HCT116 (cell line): Measurements from ENCODE around the gene ACER2. TPM values are rescaled to one million over a fixed set of nuclear protein-coding genes. Genes with fewer than 3 reads are reported as not detected.

ENCODE experiments used
- ATAC-seq: fragments of 200-7000 bp; cut with Tn5 transposase; 2 replicates; pipeline ENCODE4 v1.9.1; 2020; ENCODE audit warnings: mild to moderate bottlenecking, moderate library complexity
- BruUV-seq: library from RNA; stranded (reverse); fragments of 400-500 nt; replicated peaks from 2 replicates; lab custom pipeline; 2021; lab: Mats Ljungman, UMichigan
- CTCF ChIA-PET: fragments of 300-600 bp; sonication (Branson Sonifier 250); formaldehyde crosslinking; loops from one replicate; lab custom pipeline; 2021; ENCODE audit warnings: antibody characterized with exemption; lab: Charles Lee
- POLR2A ChIA-PET: fragments of 300-600, 350-600 bp; sonication (Branson Sonifier 250); formaldehyde crosslinking; loops from one replicate; lab custom pipeline; 2021; ENCODE audit warnings: antibody characterized with exemption; lab: Charles Lee
- RAD21 ChIA-PET, 2 experiments: fragments of 300-600 bp; sonication (Branson Sonifier 250); formaldehyde crosslinking; loops; one replicate each; lab custom pipeline; 2023; ENCODE audit warnings: low total read pairs in 2 of 2; ENCODE audit not compliant: uncharacterized antibody in 2 of 2, unreplicated experiment in 2 of 2, low non-redundant PET in 1 of 2; lab: Charles Lee
- DNase-seq: peaks from one replicate; pipeline ENCODE4 v3.0.0-alpha.2; 2010; ENCODE audit warnings: low read depth, low spot score
- H2AFZ ChIP-seq: fragments of 200-600 bp; shearing (Covaris generic), sonication (generic); 2 replicates; pipeline ENCODE4 v1.6.1; 2017; ENCODE audit warnings: low read depth, mixed run types, mixed read lengths, antibody characterized with exemption, low read length; ENCODE audit not compliant: poor library complexity, severe bottlenecking
- H3K27ac ChIP-seq: 2 replicates; pipeline ENCODE4 v1.5.1; 2012; ENCODE audit warnings: low read depth, low read length
- H3K27me3 ChIP-seq: fragments of 200-600 bp; sonication (generic); 2 replicates; pipeline ENCODE4 v1.6.1; 2016; ENCODE audit warnings: mixed run types, low read length, mixed read lengths; ENCODE audit not compliant: insufficient read depth
- H3K36me3 ChIP-seq, 2 experiments: fragments of 200-500 bp in 1 of 2; fragments of 200-600 bp in 1 of 2; sonication (Bioruptor generic) in 1 of 2; sonication (generic) in 1 of 2; 2 replicates each; pipeline versions ENCODE4 v1.5.1 to v1.6.1; 2014 to 2016; ENCODE audit warnings: low read length in 2 of 2, inconsistent platforms in 1 of 2, mixed read lengths in 1 of 2, mixed run types in 1 of 2; ENCODE audit not compliant: insufficient read depth in 2 of 2, control insufficient read depth in 1 of 2
- H3K4me1 ChIP-seq, 2 experiments: fragments of 200-600 bp in 1 of 2; sonication (generic) in 1 of 2; 2 replicates each; pipeline versions ENCODE4 v1.5.1 to v1.6.1; 2012 to 2017; ENCODE audit warnings: low read length in 2 of 2, inconsistent platforms in 1 of 2, mild to moderate bottlenecking in 1 of 2, mixed read lengths in 1 of 2, mixed run types in 1 of 2, moderate library complexity in 1 of 2; ENCODE audit not compliant: insufficient read depth in 2 of 2, control insufficient read depth in 1 of 2
- H3K4me2 ChIP-seq: fragments of 200-600 bp; sonication (generic); 2 replicates; pipeline ENCODE4 v1.6.1; 2017; ENCODE audit warnings: mixed run types, low read length, mixed read lengths
- H3K4me3 ChIP-seq, 2 experiments: fragments of 200-600 bp in 1 of 2; sonication (generic) in 1 of 2; replicated peaks in 1 of 2; 2 replicates each; pipeline ENCODE4 v1.5.1; 2011 to 2016; ENCODE audit warnings: low read length in 2 of 2, control low read depth in 1 of 2, low read depth in 1 of 2, mild to moderate bottlenecking in 1 of 2, mixed read lengths in 1 of 2, mixed run types in 1 of 2
- H3K79me2 ChIP-seq: fragments of 200-600 bp; sonication (generic); 2 replicates; pipeline ENCODE4 v1.6.1; 2017; ENCODE audit warnings: mild to moderate bottlenecking, mixed run types, low read length, moderate library complexity, mixed read lengths; ENCODE audit not compliant: insufficient read depth
- H3K9ac ChIP-seq: fragments of 200-600 bp; sonication (generic); 2 replicates; pipeline ENCODE4 v1.6.1; 2016; ENCODE audit warnings: low read length, mixed read lengths
- H3K9me2 ChIP-seq: fragments of 200-600 bp; sonication (generic), shearing (Covaris generic); 2 replicates; pipeline ENCODE4 v1.6.1; 2017; ENCODE audit warnings: mixed run types, mild to moderate bottlenecking, moderate library complexity; ENCODE audit not compliant: insufficient read depth
- H3K9me3 ChIP-seq, 2 experiments: fragments of 200-500 bp in 1 of 2; fragments of 200-600 bp in 1 of 2; sonication (Bioruptor generic) in 1 of 2; sonication (generic) in 1 of 2; 2 replicates each; pipeline ENCODE4 v1.6.1; 2014 to 2017; ENCODE audit warnings: low read length in 2 of 2, mixed read lengths in 2 of 2, inconsistent platforms in 1 of 2, low read depth in 1 of 2, mild to moderate bottlenecking in 1 of 2, mixed run types in 1 of 2, moderate library complexity in 1 of 2; ENCODE audit not compliant: control insufficient read depth in 1 of 2, insufficient read depth in 1 of 2
- H4K20me1 ChIP-seq: fragments of 200-600 bp; sonication (generic), shearing (Covaris generic); 2 replicates; pipeline ENCODE4 v1.6.1; 2017; ENCODE audit warnings: mixed run types, mild to moderate bottlenecking, moderate library complexity; ENCODE audit not compliant: insufficient read depth
- CBX3 ChIP-seq: IDR thresholded peaks from 2 replicates; pipeline ENCODE4 v1.6.1; 2012; ENCODE audit warnings: low read depth
- CEBPB ChIP-seq: IDR thresholded peaks from 2 replicates; pipeline ENCODE4 v1.6.1; 2012; ENCODE audit warnings: low read depth
- EZH2phosphoT487 ChIP-seq: fragments of 200-600 bp; IDR thresholded peaks from 2 replicates; pipeline ENCODE4 v1.6.1; 2018; ENCODE audit warnings: antibody characterized with exemption, borderline replicate concordance
- FOSL1 ChIP-seq: IDR thresholded peaks from 2 replicates; pipeline ENCODE4 v1.6.1; 2012; ENCODE audit warnings: low read depth
- JUND ChIP-seq: IDR thresholded peaks from 2 replicates; pipeline ENCODE4 v1.6.1; 2012
- MAX ChIP-seq: IDR thresholded peaks from 2 replicates; pipeline ENCODE4 v1.6.1; 2012
- POLR2AphosphoS5 ChIP-seq: IDR thresholded peaks from 2 replicates; pipeline ENCODE4 v1.6.1; 2011; ENCODE audit warnings: mild to moderate bottlenecking, low read depth, low read length, moderate library complexity
- RAD21 ChIP-seq: IDR thresholded peaks from 2 replicates; pipeline ENCODE4 v1.6.1; 2012; ENCODE audit warnings: low read depth, mild to moderate bottlenecking
- REST ChIP-seq: IDR thresholded peaks from 2 replicates; pipeline ENCODE4 v1.6.1; 2012; ENCODE audit warnings: low read depth
- SIN3A ChIP-seq: IDR thresholded peaks from 2 replicates; pipeline ENCODE4 v1.6.1; 2012; ENCODE audit warnings: low read depth
- TCF7L2 ChIP-seq: IDR thresholded peaks from 2 replicates; pipeline ENCODE4 v1.7.0; 2011; ENCODE audit warnings: borderline replicate concordance, inconsistent platforms; ENCODE audit not compliant: insufficient read depth, insufficient read length; ENCODE audit errors: extremely low read depth
- YY1 ChIP-seq: IDR thresholded peaks from 2 replicates; pipeline ENCODE4 v1.6.1; 2011; ENCODE audit warnings: low read length, low read depth, moderate library complexity, mild to moderate bottlenecking; ENCODE audit not compliant: insufficient replicate concordance; ENCODE audit errors: extremely low read depth
- ZFX ChIP-seq: fragments of 450-650 bp; IDR thresholded peaks from 2 replicates; pipeline ENCODE4 v1.6.1; 2017
- intact Hi-C: fragments of 100-400 bp; cut with micrococcal nuclease; formaldehyde crosslinking; loops from 2 replicates; pipeline ENCODE4 v1.10.0; 2022
- total RNA-seq: library from RNA; stranded (reverse); gene quantifications from one replicate; pipeline ENCODE4 v1.2.1, GENCODE V29; 2021; ENCODE audit not compliant: unreplicated experiment
- TF ChIP-seq, protein P1 (sequence below): IDR thresholded peaks from 2 replicates; pipeline ENCODE4 v1.6.1; 2011; ENCODE audit warnings: mild to moderate bottlenecking, low read length, moderate library complexity; ENCODE audit not compliant: insufficient replicate concordance; ENCODE audit errors: extremely low read depth

The ACER2 gene
- total RNA-seq, 1 experiment from 2014 or later: 4.3 TPM

DNA sequence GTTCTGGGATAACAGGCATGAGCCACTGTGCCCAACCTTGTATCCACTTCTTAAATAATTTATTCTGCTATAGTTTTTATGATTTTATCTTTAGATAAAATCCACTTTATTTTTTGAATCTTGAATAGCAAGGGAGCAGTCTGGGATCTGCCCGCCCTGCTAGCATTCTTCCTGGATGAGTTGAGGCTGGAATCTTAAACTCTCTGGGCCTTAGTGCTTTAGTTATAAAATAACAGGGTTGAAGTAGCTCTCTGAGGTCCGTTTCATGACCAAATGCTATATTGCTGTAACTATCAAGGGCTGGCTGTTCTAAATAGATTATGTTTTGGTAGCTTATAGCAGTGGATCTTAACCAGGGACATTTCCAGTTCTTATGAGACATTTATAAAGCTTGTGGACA lies 20.8 kb downstream of the ACER2 start:
- no peak for ATAC-seq

More for the DNA sequence above, 20.8 kb downstream of the ACER2 start:
- no peak overlapping the region for H3K27ac ChIP-seq
- intact Hi-C loops: no loop called here
- no peaks in the 10 kb centered on the region for H3K27me3 ChIP-seq
- POLR2A ChIA-PET: no interaction called here
- H3K36me3 ChIP-seq: no peaks in the 10 kb centered on the region
- CTCF ChIA-PET: no interaction called here
- no peak for TF ChIP-seq TCF7L2
- TF ChIP-seq SIN3A: no peak
- no peak for TF ChIP-seq CEBPB
- TF ChIP-seq POLR2AphosphoS5: no peak
- TF ChIP-seq YY1: no peak
- TF ChIP-seq, protein P1, sequence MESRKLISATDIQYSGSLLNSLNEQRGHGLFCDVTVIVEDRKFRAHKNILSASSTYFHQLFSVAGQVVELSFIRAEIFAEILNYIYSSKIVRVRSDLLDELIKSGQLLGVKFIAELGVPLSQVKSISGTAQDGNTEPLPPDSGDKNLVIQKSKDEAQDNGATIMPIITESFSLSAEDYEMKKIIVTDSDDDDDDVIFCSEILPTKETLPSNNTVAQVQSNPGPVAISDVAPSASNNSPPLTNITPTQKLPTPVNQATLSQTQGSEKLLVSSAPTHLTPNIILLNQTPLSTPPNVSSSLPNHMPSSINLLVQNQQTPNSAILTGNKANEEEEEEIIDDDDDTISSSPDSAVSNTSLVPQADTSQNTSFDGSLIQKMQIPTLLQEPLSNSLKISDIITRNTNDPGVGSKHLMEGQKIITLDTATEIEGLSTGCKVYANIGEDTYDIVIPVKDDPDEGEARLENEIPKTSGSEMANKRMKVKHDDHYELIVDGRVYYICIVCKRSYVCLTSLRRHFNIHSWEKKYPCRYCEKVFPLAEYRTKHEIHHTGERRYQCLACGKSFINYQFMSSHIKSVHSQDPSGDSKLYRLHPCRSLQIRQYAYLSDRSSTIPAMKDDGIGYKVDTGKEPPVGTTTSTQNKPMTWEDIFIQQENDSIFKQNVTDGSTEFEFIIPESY: no peak
- no peak for TF ChIP-seq FOSL1
- no peak for TF ChIP-seq RAD21
- no peak for TF ChIP-seq CBX3
- TF ChIP-seq MAX: no peak
- no peak for TF ChIP-seq REST
- no peak for TF ChIP-seq EZH2phosphoT487
- no peak for TF ChIP-seq JUND
- no peak for TF ChIP-seq ZFX
- H3K9me3 ChIP-seq: no peaks in the 10 kb centered on the region
- H2AFZ ChIP-seq: no peak overlapping the region
- no peaks in the 10 kb centered on the region for H3K9me2 ChIP-seq
- no peak for DNase-seq
- no peaks in the 10 kb centered on the region for H3K4me1 ChIP-seq
- H3K4me3 ChIP-seq: no peak overlapping the region
- no TSS peak for BruUV-seq
- no peaks in the 10 kb centered on the region for H4K20me1 ChIP-seq
- H3K9ac ChIP-seq: no peak overlapping the region
- H3K4me2 ChIP-seq: no peak overlapping the region
- H3K79me2 ChIP-seq: no peaks in the 10 kb centered on the region
- RAD21 ChIA-PET: no interaction called here
